HepG2 (cell line): Measurements from ENCODE around the gene FNIP2. TPM values are rescaled to one million over a fixed set of nuclear protein-coding genes. Genes with fewer than 3 reads are reported as not detected.
A peak's percentile ranks its signal among the peaks of the same experiment; 100 is the strongest.

ENCODE experiments used
- FOXJ3 ChIP-seq: sonication (generic); formaldehyde crosslinking; IDR thresholded peaks from 2 replicates; pipeline ENCODE4 v1.4.0; 2020; ENCODE audit warnings: missing genetic modification reagents, mild to moderate bottlenecking, borderline replicate concordance
- HNRNPLL ChIP-seq: fragments of 200-400 bp; formaldehyde crosslinking; IDR thresholded peaks from 2 replicates; pipeline ENCODE4 v1.6.1; 2017; ENCODE audit warnings: mild to moderate bottlenecking, low read depth, low read length; ENCODE audit not compliant: poor library complexity, severe bottlenecking
- LCORL ChIP-seq, 2 experiments: fragments of 450-650 bp in 1 of 2; sonication (generic) in 1 of 2; formaldehyde crosslinking in 1 of 2; IDR thresholded peaks; 2 replicates each; pipeline versions ENCODE4 v1.5.0 to v1.6.1; 2017 to 2020; ENCODE audit warnings: antibody characterized with exemption in 1 of 2, missing genetic modification reagents in 1 of 2
- MTA3 ChIP-seq: sonication (generic); formaldehyde crosslinking; IDR thresholded peaks from 2 replicates; pipeline ENCODE4 v1.4.0; 2020; ENCODE audit warnings: missing genetic modification reagents
- PHB2 ChIP-seq: fragments of 450-650 bp; IDR thresholded peaks from 2 replicates; pipeline ENCODE4 v1.6.1; 2018; ENCODE audit not compliant: partially characterized antibody
- SYNCRIP ChIP-seq: fragments of 200-400 bp; formaldehyde crosslinking; IDR thresholded peaks from 2 replicates; pipeline ENCODE4 v1.6.1; 2018; ENCODE audit warnings: mild to moderate bottlenecking, low read depth, low read length; ENCODE audit not compliant: insufficient read depth
- ZNF138 ChIP-seq: sonication (generic); formaldehyde crosslinking; IDR thresholded peaks from 2 replicates; pipeline ENCODE4 v1.5.0; 2020; ENCODE audit warnings: mild to moderate bottlenecking, low read depth, missing genetic modification reagents
- ZSCAN12 ChIP-seq: sonication (generic); formaldehyde crosslinking; IDR thresholded peaks from 2 replicates; pipeline ENCODE4 v1.9.0; 2021; ENCODE audit warnings: mild to moderate bottlenecking, missing genetic modification reagents
- polyA plus RNA-seq, 8 experiments: library from polyadenylated mRNA; depleted of rRNA in 3 of 8; stranded (reverse) in 7 of 8; unstranded in 1 of 8; fragments of >200 nt; fragmentation: Illumina TruSeq in 4 of 8; extraction: Trizol in 4 of 8; gene quantifications; 2 replicates each; pipeline versions ENCODE4 v1.2.1 to v1.2.3, GENCODE V29; 2011 to 2016; ENCODE audit warnings: low read depth in 4 of 8, missing spikeins in 1 of 8, mixed read lengths in 1 of 8; ENCODE audit not compliant: insufficient read depth in 1 of 8
- total RNA-seq, 5 experiments: library from RNA; depleted of rRNA; stranded (reverse); fragments of >200 nt; fragmentation: Illumina TruSeq; extraction: Trizol; gene quantifications; 2 replicates each; pipeline ENCODE4 v1.2.3, GENCODE V29; 2016; ENCODE audit warnings: low read depth in 1 of 5
- TF ChIP-seq, protein P1 (sequence below): sonication (generic); formaldehyde crosslinking; IDR thresholded peaks from 2 replicates; pipeline ENCODE4 v1.4.0; 2020; ENCODE audit warnings: missing genetic modification reagents, borderline replicate concordance
- TF ChIP-seq, protein P2 (sequence below): sonication (generic); formaldehyde crosslinking; IDR thresholded peaks from 2 replicates; pipeline ENCODE4 v1.4.0; 2020; ENCODE audit warnings: missing genetic modification reagents, borderline replicate concordance
- TF ChIP-seq, protein P3 (sequence below): IDR thresholded peaks from 2 replicates; pipeline ENCODE4 v1.6.1; 2016; ENCODE audit warnings: low read depth, missing genetic modification reagents, missing compliant biosample characterization
- TF ChIP-seq, protein P4 (sequence below), 2 experiments: fragments of 450-650 bp in 1 of 2; sonication (generic) in 1 of 2; formaldehyde crosslinking; IDR thresholded peaks; 2 replicates each; pipeline versions ENCODE4 v1.5.0 to v1.8.0; 2020 to 2022; ENCODE audit warnings: mild to moderate bottlenecking in 1 of 2, missing genetic modification reagents in 1 of 2

Gene FNIP2
- total and polyA plus RNA-seq, 2 of the 13 experiments (the other 11 are each of a cell fraction or from before 2014, with no cell fraction given): 15.5 to 21.0 TPM

DNA sequence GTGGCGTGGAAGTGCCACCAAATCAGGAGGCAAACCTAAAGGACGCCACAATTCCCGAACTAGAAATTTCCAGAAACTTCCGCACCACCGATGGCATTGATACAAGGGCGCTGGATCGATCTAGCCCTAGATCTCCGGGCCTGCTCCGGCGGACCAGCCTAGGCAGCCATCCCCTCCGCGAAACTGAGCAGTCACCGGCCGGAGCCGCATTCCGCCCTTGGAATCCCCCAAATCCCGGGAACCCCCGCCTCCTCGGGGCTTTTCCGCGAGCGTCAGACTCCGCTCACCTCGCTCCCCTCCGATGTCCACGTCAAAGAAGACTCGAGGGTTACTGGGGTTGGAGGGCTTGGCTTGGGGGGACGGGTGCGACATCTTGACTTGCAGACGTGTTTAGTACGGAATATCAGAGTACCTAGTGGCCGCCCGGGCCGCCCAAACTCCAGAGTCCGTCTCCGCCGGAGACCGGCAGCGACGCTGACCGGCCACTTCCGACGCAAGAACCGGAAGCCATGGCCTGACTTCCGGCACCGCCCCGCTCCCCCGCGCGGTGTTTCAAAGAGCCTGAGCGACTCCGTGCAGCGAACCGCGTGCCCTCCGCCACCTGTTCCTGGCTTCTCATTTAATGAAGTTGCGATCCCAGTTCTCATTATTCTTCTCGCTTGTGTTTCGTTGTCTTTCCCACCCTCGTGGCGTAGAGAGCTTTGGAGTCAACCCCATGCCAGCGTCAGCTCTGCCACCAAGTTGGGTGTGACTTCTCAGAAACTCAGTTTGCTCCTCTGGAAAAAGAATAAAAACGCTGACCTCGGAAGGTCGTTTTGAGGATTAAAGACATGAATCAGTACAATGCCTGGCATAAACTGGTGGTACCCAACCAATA is 45.7 kb upstream of the FNIP2 start, which contains the start of gene PPID (continued):
- TF ChIP-seq, protein P1, sequence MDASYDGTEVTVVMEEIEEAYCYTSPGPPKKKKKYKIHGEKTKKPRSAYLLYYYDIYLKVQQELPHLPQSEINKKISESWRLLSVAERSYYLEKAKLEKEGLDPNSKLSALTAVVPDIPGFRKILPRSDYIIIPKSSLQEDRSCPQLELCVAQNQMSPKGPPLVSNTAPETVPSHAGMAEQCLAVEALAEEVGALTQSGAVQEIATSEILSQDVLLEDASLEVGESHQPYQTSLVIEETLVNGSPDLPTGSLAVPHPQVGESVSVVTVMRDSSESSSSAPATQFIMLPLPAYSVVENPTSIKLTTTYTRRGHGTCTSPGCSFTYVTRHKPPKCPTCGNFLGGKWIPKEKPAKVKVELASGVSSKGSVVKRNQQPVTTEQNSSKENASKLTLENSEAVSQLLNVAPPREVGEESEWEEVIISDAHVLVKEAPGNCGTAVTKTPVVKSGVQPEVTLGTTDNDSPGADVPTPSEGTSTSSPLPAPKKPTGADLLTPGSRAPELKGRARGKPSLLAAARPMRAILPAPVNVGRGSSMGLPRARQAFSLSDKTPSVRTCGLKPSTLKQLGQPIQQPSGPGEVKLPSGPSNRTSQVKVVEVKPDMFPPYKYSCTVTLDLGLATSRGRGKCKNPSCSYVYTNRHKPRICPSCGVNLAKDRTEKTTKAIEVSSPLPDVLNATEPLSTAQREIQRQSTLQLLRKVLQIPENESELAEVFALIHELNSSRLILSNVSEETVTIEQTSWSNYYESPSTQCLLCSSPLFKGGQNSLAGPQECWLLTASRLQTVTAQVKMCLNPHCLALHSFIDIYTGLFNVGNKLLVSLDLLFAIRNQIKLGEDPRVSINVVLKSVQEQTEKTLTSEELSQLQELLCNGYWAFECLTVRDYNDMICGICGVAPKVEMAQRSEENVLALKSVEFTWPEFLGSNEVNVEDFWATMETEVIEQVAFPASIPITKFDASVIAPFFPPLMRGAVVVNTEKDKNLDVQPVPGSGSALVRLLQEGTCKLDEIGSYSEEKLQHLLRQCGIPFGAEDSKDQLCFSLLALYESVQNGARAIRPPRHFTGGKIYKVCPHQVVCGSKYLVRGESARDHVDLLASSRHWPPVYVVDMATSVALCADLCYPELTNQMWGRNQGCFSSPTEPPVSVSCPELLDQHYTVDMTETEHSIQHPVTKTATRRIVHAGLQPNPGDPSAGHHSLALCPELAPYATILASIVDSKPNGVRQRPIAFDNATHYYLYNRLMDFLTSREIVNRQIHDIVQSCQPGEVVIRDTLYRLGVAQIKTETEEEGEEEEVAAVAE: peak; percentile 86
- TF ChIP-seq PHB2: no peak
- TF ChIP-seq FOXJ3: peak; percentile 69; the same call in 1 of the 2 replicates
- TF ChIP-seq SYNCRIP: no peak
- peak; percentile 79; the same call in 1 of the 2 replicates for TF ChIP-seq ZSCAN12 (CRISPR knock-in tag)
- TF ChIP-seq LCORL (IDR thresholded peaks at IDR 0.05): no peak
- no peak for TF ChIP-seq LCORL (CRISPR knock-in tag; IDR thresholded peaks at IDR 0.05)
- 0 out of 2 replicates have a peak, but pooled peaks have one; percentile 23 for TF ChIP-seq ZNF138 (CRISPR knock-in tag)
- TF ChIP-seq MTA3 (CRISPR knock-in tag): no peak
- TF ChIP-seq, protein P2, sequence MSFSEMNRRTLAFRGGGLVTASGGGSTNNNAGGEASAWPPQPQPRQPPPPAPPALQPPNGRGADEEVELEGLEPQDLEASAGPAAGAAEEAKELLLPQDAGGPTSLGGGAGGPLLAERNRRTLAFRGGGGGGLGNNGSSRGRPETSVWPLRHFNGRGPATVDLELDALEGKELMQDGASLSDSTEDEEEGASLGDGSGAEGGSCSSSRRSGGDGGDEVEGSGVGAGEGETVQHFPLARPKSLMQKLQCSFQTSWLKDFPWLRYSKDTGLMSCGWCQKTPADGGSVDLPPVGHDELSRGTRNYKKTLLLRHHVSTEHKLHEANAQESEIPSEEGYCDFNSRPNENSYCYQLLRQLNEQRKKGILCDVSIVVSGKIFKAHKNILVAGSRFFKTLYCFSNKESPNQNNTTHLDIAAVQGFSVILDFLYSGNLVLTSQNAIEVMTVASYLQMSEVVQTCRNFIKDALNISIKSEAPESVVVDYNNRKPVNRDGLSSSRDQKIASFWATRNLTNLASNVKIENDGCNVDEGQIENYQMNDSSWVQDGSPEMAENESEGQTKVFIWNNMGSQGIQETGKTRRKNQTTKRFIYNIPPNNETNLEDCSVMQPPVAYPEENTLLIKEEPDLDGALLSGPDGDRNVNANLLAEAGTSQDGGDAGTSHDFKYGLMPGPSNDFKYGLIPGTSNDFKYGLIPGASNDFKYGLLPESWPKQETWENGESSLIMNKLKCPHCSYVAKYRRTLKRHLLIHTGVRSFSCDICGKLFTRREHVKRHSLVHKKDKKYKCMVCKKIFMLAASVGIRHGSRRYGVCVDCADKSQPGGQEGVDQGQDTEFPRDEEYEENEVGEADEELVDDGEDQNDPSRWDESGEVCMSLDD: 0 out of 2 replicates have a peak, but pooled peaks have one; percentile 22
- TF ChIP-seq HNRNPLL: peak; percentile 89
- TF ChIP-seq, protein P3, sequence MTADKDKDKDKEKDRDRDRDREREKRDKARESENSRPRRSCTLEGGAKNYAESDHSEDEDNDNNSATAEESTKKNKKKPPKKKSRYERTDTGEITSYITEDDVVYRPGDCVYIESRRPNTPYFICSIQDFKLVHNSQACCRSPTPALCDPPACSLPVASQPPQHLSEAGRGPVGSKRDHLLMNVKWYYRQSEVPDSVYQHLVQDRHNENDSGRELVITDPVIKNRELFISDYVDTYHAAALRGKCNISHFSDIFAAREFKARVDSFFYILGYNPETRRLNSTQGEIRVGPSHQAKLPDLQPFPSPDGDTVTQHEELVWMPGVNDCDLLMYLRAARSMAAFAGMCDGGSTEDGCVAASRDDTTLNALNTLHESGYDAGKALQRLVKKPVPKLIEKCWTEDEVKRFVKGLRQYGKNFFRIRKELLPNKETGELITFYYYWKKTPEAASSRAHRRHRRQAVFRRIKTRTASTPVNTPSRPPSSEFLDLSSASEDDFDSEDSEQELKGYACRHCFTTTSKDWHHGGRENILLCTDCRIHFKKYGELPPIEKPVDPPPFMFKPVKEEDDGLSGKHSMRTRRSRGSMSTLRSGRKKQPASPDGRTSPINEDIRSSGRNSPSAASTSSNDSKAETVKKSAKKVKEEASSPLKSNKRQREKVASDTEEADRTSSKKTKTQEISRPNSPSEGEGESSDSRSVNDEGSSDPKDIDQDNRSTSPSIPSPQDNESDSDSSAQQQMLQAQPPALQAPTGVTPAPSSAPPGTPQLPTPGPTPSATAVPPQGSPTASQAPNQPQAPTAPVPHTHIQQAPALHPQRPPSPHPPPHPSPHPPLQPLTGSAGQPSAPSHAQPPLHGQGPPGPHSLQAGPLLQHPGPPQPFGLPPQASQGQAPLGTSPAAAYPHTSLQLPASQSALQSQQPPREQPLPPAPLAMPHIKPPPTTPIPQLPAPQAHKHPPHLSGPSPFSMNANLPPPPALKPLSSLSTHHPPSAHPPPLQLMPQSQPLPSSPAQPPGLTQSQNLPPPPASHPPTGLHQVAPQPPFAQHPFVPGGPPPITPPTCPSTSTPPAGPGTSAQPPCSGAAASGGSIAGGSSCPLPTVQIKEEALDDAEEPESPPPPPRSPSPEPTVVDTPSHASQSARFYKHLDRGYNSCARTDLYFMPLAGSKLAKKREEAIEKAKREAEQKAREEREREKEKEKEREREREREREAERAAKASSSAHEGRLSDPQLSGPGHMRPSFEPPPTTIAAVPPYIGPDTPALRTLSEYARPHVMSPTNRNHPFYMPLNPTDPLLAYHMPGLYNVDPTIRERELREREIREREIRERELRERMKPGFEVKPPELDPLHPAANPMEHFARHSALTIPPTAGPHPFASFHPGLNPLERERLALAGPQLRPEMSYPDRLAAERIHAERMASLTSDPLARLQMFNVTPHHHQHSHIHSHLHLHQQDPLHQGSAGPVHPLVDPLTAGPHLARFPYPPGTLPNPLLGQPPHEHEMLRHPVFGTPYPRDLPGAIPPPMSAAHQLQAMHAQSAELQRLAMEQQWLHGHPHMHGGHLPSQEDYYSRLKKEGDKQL (CRISPR knock-in tag): 0 out of 2 replicates have a peak, but pooled peaks have one; percentile 36
- TF ChIP-seq, protein P4, sequence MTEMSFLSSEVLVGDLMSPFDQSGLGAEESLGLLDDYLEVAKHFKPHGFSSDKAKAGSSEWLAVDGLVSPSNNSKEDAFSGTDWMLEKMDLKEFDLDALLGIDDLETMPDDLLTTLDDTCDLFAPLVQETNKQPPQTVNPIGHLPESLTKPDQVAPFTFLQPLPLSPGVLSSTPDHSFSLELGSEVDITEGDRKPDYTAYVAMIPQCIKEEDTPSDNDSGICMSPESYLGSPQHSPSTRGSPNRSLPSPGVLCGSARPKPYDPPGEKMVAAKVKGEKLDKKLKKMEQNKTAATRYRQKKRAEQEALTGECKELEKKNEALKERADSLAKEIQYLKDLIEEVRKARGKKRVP (CRISPR knock-in tag; IDR thresholded peaks at IDR 0.05): peak in 1 of 2 experiments; percentile 69; a peak in 2 of 4 replicates
